DOHH2 (cell line): ENCODE results near the gene MED14.

ENCODE experiments used
- EZH2phosphoT487 ChIP-seq: fragments of 200-600 bp; sonication (generic); IDR thresholded peaks from 2 replicates; pipeline ENCODE4 v1.6.1; 2017; ENCODE audit warnings: borderline replicate concordance, mild to moderate bottlenecking, antibody characterized with exemption, low read length, moderate library complexity, mixed read lengths
- TF ChIP-seq, protein P1 (sequence below): fragments of 200-600 bp; sonication (generic); IDR thresholded peaks from one replicate; pipeline ENCODE4 v1.5.1; 2014; ENCODE audit warnings: antibody characterized with exemption, mild to moderate bottlenecking, low read depth, low read length; ENCODE audit not compliant: poor library complexity, severe bottlenecking

DNA sequence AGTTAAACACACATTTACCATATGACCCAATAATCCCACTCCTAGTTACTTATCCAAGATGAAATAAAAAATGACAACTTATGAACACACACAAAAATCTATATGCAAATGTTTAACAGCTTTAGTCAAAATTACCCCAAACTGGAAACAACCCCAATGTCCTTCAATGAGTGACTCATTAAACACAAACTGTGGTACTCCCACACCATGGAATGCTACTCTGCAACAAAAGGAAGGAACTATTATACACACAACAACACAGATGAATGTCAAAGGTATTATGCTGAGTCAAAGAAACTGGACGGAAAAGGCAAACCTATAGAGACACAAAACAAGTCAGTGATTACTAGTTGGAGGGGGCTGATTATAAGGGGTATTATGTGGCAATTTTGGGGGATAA, 40.5 kb downstream of the MED14 start:
- TF ChIP-seq, protein P1, sequence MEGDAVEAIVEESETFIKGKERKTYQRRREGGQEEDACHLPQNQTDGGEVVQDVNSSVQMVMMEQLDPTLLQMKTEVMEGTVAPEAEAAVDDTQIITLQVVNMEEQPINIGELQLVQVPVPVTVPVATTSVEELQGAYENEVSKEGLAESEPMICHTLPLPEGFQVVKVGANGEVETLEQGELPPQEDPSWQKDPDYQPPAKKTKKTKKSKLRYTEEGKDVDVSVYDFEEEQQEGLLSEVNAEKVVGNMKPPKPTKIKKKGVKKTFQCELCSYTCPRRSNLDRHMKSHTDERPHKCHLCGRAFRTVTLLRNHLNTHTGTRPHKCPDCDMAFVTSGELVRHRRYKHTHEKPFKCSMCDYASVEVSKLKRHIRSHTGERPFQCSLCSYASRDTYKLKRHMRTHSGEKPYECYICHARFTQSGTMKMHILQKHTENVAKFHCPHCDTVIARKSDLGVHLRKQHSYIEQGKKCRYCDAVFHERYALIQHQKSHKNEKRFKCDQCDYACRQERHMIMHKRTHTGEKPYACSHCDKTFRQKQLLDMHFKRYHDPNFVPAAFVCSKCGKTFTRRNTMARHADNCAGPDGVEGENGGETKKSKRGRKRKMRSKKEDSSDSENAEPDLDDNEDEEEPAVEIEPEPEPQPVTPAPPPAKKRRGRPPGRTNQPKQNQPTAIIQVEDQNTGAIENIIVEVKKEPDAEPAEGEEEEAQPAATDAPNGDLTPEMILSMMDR: no peak
- TF ChIP-seq EZH2phosphoT487: no peak
